Thyroid gland (tissue), 4 donors: ENCODE measurements around the gene POLD2.

Experiments
- CTCF ChIP-seq, 6 experiments: fragments of 200-600 bp in 3 of 6; fragments of 450-650 bp in 3 of 6; sonication (generic) in 3 of 6; IDR thresholded peaks; one replicate each; pipeline ENCODE4 v1.5.1; 2016 to 2019; ENCODE audit warnings: antibody characterized with exemption in 6 of 6, mild to moderate bottlenecking in 2 of 6, inconsistent platforms in 1 of 6, moderate library complexity in 1 of 6
- POLR2A ChIP-seq, 2 donors: fragments of 450-650 bp; IDR thresholded peaks; one replicate each; pipeline ENCODE4 v1.6.1; 2017; ENCODE audit warnings: antibody characterized with exemption in 2 of 2, mild to moderate bottlenecking in 2 of 2, moderate library complexity in 1 of 2

GRCh38 chr7:44124822-44125202 is 1.5 kb upstream of the POLD2 start:
- TF ChIP-seq POLR2A (IDR thresholded peaks at IDR 0.05): no peak
- TF ChIP-seq CTCF (IDR thresholded peaks at IDR 0.05): no peak
